ENCODE measurements around the gene PRRC2A.

PRRC2A gene

GRCh38 chr6:31575952-31576685, 44.4 kb upstream of the PRRC2A start (continued):
- peak; percentile 78 for TF ChIP-seq ZNF366 (tag by site-specific recombination; conservative IDR thresholded peaks at IDR 0.05)
- no peak for TF ChIP-seq ZNF324 (tag by site-specific recombination; IDR thresholded peaks at IDR 0.05)
- TF ChIP-seq ZNF658 (tag by site-specific recombination; IDR thresholded peaks at IDR 0.05), result no peak
- peak; percentile 64; the same call in 1 of the 2 replicates for TF ChIP-seq ZNF24 (tag by site-specific recombination; IDR thresholded peaks at IDR 0.05)
- no peak for TF ChIP-seq ZNF521 (tag by site-specific recombination; IDR thresholded peaks at IDR 0.05)
- no peak for TF ChIP-seq EGR2 (tag by site-specific recombination; IDR thresholded peaks at IDR 0.05; ENCODE audit: low read depth)
- no peak for TF ChIP-seq ZNF214 (tag by site-specific recombination; IDR thresholded peaks at IDR 0.05; ENCODE audit: borderline replicate concordance)
- peak; percentile 58 for TF ChIP-seq ZNF341 (tag by site-specific recombination; IDR thresholded peaks at IDR 0.05; ENCODE audit: low read depth)
- TF ChIP-seq ZNF404 (tag by site-specific recombination; IDR thresholded peaks at IDR 0.05), result no peak
- TF ChIP-seq SP7 (tag by site-specific recombination; IDR thresholded peaks at IDR 0.05), result no peak

- Histone ChIP-seq H3K36me3 (ENCODE audit: control insufficient read depth in 2 of 2, insufficient read depth in 1 of 2, low read length in 2 of 2) (no peaks in the 10 kb centered on the region), H3K27ac (ENCODE audit: extremely low read depth, low read depth, low read length) (no peak overlapping the region), H3K4me3 (ENCODE audit: low read depth, low read length) (no peak overlapping the region), H3K9me3 (ENCODE audit: control insufficient read depth, insufficient read depth, low read depth, low read length) (no peaks in the 10 kb centered on the region), H3K4me1 (ENCODE audit: control insufficient read depth, insufficient read depth, low read length) (peaks cover 4% of the 10 kb centered on the region; the same call in 1 of the 2 replicates)
- ChIA-PET POLR2A (interaction anchor here (1.1 to 1.4 kb wide), 2 partner anchors 16 to 26 kb away, joined by 4 to 6 read pairs; partner anchors contain the start of gene NCR3), CTCF (interaction anchor here (0.6 to 18.7 kb wide), 7 partner anchors 8 to 312 kb away, joined by 3 to 518 read pairs (median 5); partner anchors contain the start of genes LST1 and NCR3)
- TF ChIP-seq ZNF391 (tag by site-specific recombination; IDR thresholded peaks at IDR 0.05; ENCODE audit: borderline replicate concordance, low read depth) (no peak), ZNF544 (tag by site-specific recombination; IDR thresholded peaks at IDR 0.05) (no peak), ATF2 (tag by site-specific recombination; IDR thresholded peaks at IDR 0.05; ENCODE audit: low read depth) (no peak), ZNF664 (tag by site-specific recombination; IDR thresholded peaks at IDR 0.05) (no peak), ZNF366 (tag by site-specific recombination; conservative IDR thresholded peaks at IDR 0.05) (no peak), ZNF488 (tag by site-specific recombination; IDR thresholded peaks at IDR 0.05) (no peak), EGR2 (tag by site-specific recombination; IDR thresholded peaks at IDR 0.05; ENCODE audit: low read depth) (no peak), ZNF121 (tag by site-specific recombination; IDR thresholded peaks at IDR 0.05) (no peak), KLF17 (tag by site-specific recombination; IDR thresholded peaks at IDR 0.05) (no peak)
Measured at GRCh38 chr6:31576897-31577578, 43.5 kb upstream of the PRRC2A start.

GRCh38 chr6:31577579-31577966, 42.9 kb upstream of the PRRC2A start:
- POLR2A ChIA-PET, result interaction anchor here (1.4 kb wide), 1 partner anchor 26 kb away, joined by 4 read pairs; no protein-coding TSS in a partner anchor
- Histone ChIP-seq H3K4me3 (ENCODE audit: low read depth, low read length) (no peak overlapping the region), H3K4me1 (ENCODE audit: control insufficient read depth, insufficient read depth, low read length) (peaks cover 4% of the 10 kb centered on the region; the same call in 1 of the 2 replicates)

More at GRCh38 chr6:31577579-31577966, 42.9 kb upstream of the PRRC2A start:
- H3K36me3 ChIP-seq (ENCODE audit: control insufficient read depth in 2 of 2, insufficient read depth in 1 of 2, low read length in 2 of 2), result no peaks in the 10 kb centered on the region
- CTCF ChIA-PET, result interaction anchor here (0.6 to 18.7 kb wide), 6 partner anchors 9 to 226 kb away, joined by 3 to 518 read pairs (median 8); partner anchors contain the start of genes LST1, LTA and NCR3
- H3K9me3 ChIP-seq (ENCODE audit: control insufficient read depth, insufficient read depth, low read depth, low read length), result no peaks in the 10 kb centered on the region
- TF ChIP-seq ZNF645 (tag by site-specific recombination; IDR thresholded peaks at IDR 0.05) (no peak), GLI4 (tag by site-specific recombination; IDR thresholded peaks at IDR 0.05) (no peak), ZBTB20 (tag by site-specific recombination; IDR thresholded peaks at IDR 0.05) (no peak)
- no peak overlapping the region for H3K27ac ChIP-seq (ENCODE audit: extremely low read depth, low read depth, low read length)
